SU-DHL-6 (cell line): ENCODE measurements around the gene RAB38.

Source experiments
- CTCF ChIP-seq: fragments of 200-600 bp; sonication (generic); IDR thresholded peaks from one replicate; pipeline ENCODE4 v1.5.1; 2017; ENCODE audit warnings: antibody characterized with exemption, mild to moderate bottlenecking, low read length, moderate library complexity; ENCODE audit not compliant: insufficient read depth, poor library complexity, severe bottlenecking
- EZH2phosphoT487 ChIP-seq: fragments of 200-600 bp; sonication (generic), shearing (Covaris generic); conservative IDR thresholded peaks from 2 replicates; pipeline ENCODE4 v1.6.1; 2018; ENCODE audit warnings: mild to moderate bottlenecking, antibody characterized with exemption, low read length, moderate library complexity, mixed read lengths

DNA sequence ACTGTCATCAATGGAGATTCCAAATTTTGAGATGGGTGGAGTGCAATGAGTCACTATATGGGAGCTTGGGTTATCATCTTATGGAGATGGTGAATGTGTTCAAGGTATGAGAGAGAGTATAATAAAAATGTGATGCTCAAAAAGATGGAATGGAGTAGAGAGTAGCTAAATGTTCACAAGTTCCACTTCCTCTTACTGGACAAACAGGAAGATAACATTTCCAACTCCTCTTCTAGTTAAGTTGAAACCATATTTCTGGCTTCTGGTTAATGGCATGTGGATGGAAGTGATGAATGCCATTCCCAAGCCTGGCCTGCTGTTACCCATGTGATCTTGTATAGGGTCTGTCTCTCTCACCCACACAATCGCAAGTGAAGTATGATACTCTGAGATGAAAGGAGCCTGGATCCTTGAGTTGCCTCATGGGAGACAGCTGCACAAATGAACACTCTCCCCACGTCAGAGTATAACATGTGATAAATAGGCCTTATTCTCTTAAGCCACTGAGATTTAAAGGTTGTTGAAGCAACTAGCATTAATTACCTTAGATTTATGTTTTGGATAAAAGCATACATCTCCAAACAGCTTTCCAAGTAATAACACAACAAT is 111.0 kb downstream of the RAB38 start:
- no peak for TF ChIP-seq CTCF
- no peak for TF ChIP-seq EZH2phosphoT487
